H9 (cell line): ENCODE data around the gene ITPR3. TPM values are rescaled to one million over a fixed set of nuclear protein-coding genes. Genes with fewer than 3 reads are reported as not detected.

Experiments
- DNase-seq: peaks from one replicate; pipeline ENCODE4 v3.0.0-alpha.2; 2017
- H2AFZ ChIP-seq: one replicate; pipeline ENCODE4 v1.6.1; 2013; ENCODE audit warnings: mild to moderate bottlenecking, low read length, control low read depth, moderate library complexity
- H2AK5ac ChIP-seq: 2 replicates; pipeline ENCODE4 v1.6.1; 2013; ENCODE audit warnings: low read length, control low read depth, mixed read lengths; ENCODE audit not compliant: insufficient read length
- H2BK120ac ChIP-seq: one replicate; pipeline ENCODE4 v1.6.1; 2013; ENCODE audit warnings: low read depth, mild to moderate bottlenecking, low read length, control low read depth, inconsistent platforms; ENCODE audit not compliant: poor library complexity, severe bottlenecking
- H2BK12ac ChIP-seq: 2 replicates; pipeline ENCODE4 v1.6.1; 2013; ENCODE audit warnings: low read length, control low read depth, mixed read lengths, low read depth; ENCODE audit not compliant: insufficient read length
- H2BK15ac ChIP-seq: 2 replicates; pipeline ENCODE4 v1.6.1; 2013; ENCODE audit warnings: low read depth, low read length, control low read depth
- H2BK20ac ChIP-seq: one replicate; pipeline ENCODE4 v1.6.1; 2013; ENCODE audit warnings: low read depth, mild to moderate bottlenecking, low read length, control low read depth, inconsistent platforms; ENCODE audit not compliant: poor library complexity, severe bottlenecking
- H2BK5ac ChIP-seq: 2 replicates; pipeline ENCODE4 v1.6.1; 2013; ENCODE audit warnings: low read length, control low read depth, mixed read lengths; ENCODE audit not compliant: insufficient read length
- H3K14ac ChIP-seq: 2 replicates; pipeline ENCODE4 v1.6.1; 2013; ENCODE audit warnings: low read length, control low read depth; ENCODE audit not compliant: insufficient read depth
- H3K18ac ChIP-seq: 2 replicates; pipeline ENCODE4 v1.6.1; 2013; ENCODE audit warnings: low read depth, mild to moderate bottlenecking, mixed read lengths, low read length, control low read depth; ENCODE audit not compliant: insufficient read length
- H3K23ac ChIP-seq: 2 replicates; pipeline ENCODE4 v1.6.1; 2013; ENCODE audit warnings: low read length, control low read depth, mixed read lengths, low read depth; ENCODE audit not compliant: insufficient read length
- H3K23me2 ChIP-seq: 2 replicates; pipeline ENCODE4 v1.6.1; 2013; ENCODE audit warnings: low read depth, mild to moderate bottlenecking, mixed read lengths, low read length, control low read depth; ENCODE audit not compliant: insufficient read length, poor library complexity, severe bottlenecking
- H3K27ac ChIP-seq: 2 replicates; pipeline ENCODE4 v1.5.1; 2013; ENCODE audit warnings: low read length, control low read depth, mixed read lengths, low read depth; ENCODE audit not compliant: insufficient read length
- H3K27me3 ChIP-seq: 2 replicates; pipeline ENCODE4 v1.6.1; 2013; ENCODE audit warnings: low read length, control low read depth, inconsistent platforms; ENCODE audit not compliant: insufficient read depth
- H3K4ac ChIP-seq: 2 replicates; pipeline ENCODE4 v1.6.1; 2013; ENCODE audit warnings: low read depth, mild to moderate bottlenecking, control low read depth, inconsistent platforms, low read length, moderate library complexity
- H3K4me1 ChIP-seq: 2 replicates; pipeline ENCODE4 v1.6.1; 2013; ENCODE audit warnings: low read length, control low read depth, inconsistent platforms; ENCODE audit not compliant: insufficient read depth
- H3K4me2 ChIP-seq: 2 replicates; pipeline ENCODE4 v1.6.1; 2013; ENCODE audit warnings: low read length, control low read depth, mixed read lengths; ENCODE audit not compliant: insufficient read length, insufficient read depth
- H3K56ac ChIP-seq: 2 replicates; pipeline ENCODE4 v1.6.1; 2013; ENCODE audit warnings: low read depth, mild to moderate bottlenecking, mixed read lengths, low read length, control low read depth; ENCODE audit not compliant: insufficient read length
- H3K79me1 ChIP-seq: 2 replicates; pipeline ENCODE4 v1.6.1; 2013; ENCODE audit warnings: low read depth, mild to moderate bottlenecking, moderate library complexity, low read length, control low read depth, inconsistent platforms; ENCODE audit not compliant: insufficient read depth, poor library complexity, severe bottlenecking
- H3K79me2 ChIP-seq: 2 replicates; pipeline ENCODE4 v1.6.1; 2013; ENCODE audit warnings: low read length, control low read depth, inconsistent platforms; ENCODE audit not compliant: insufficient read depth
- H3K9ac ChIP-seq: 2 replicates; pipeline ENCODE4 v1.6.1; 2013; ENCODE audit warnings: low read length, control low read depth, mixed read lengths; ENCODE audit not compliant: insufficient read length; ENCODE audit errors: extremely low read depth
- H3K9me3 ChIP-seq: one replicate; pipeline ENCODE4 v1.6.1; 2013; ENCODE audit warnings: low read depth, low read length, inconsistent platforms; ENCODE audit not compliant: control insufficient read depth
- H3T11ph ChIP-seq: one replicate; pipeline ENCODE4 v1.6.1; 2013; ENCODE audit warnings: mild to moderate bottlenecking, low read length, control low read depth, inconsistent platforms
- H4K20me1 ChIP-seq: one replicate; pipeline ENCODE4 v1.6.1; 2013; ENCODE audit not compliant: control insufficient read depth, insufficient read length, insufficient read depth
- H4K5ac ChIP-seq: 2 replicates; pipeline ENCODE4 v1.6.1; 2013; ENCODE audit warnings: low read depth, mild to moderate bottlenecking, mixed read lengths, low read length, control low read depth; ENCODE audit not compliant: insufficient read length
- H4K8ac ChIP-seq: replicated peaks from 2 replicates; pipeline ENCODE4 v1.6.1; 2013; ENCODE audit warnings: low read length, control low read depth, mixed read lengths, low read depth; ENCODE audit not compliant: insufficient read length
- H4K91ac ChIP-seq: 2 replicates; pipeline ENCODE4 v1.6.1; 2013; ENCODE audit warnings: low read depth, mild to moderate bottlenecking, moderate library complexity, mixed read lengths, low read length, control low read depth; ENCODE audit not compliant: insufficient read length
- H3K27ac Mint-ChIP-seq, 3 experiments: 2 replicates in 2 of 3; 3 replicates in 1 of 3; pipeline ENCODE4 v1.8.0; 2020 to 2021; ENCODE audit warnings: mixed read lengths in 3 of 3, mild to moderate bottlenecking in 1 of 3, moderate library complexity in 1 of 3
- H3K27me3 Mint-ChIP-seq: 2 replicates; pipeline ENCODE4 v1.8.0; 2021; ENCODE audit warnings: low read depth, mild to moderate bottlenecking, moderate library complexity, mixed read lengths
- H3K36me3 Mint-ChIP-seq, 3 experiments: 2 replicates in 2 of 3; 3 replicates in 1 of 3; pipeline ENCODE4 v1.8.0; 2020 to 2021; ENCODE audit warnings: low read depth in 3 of 3, mixed read lengths in 3 of 3; ENCODE audit not compliant: insufficient read depth in 1 of 3
- H3K4me1 Mint-ChIP-seq, 2 experiments: 2 replicates each; pipeline ENCODE4 v1.8.0; 2020; ENCODE audit warnings: mixed read lengths in 2 of 2
- H3K4me3 Mint-ChIP-seq, 2 experiments: 2 replicates in 1 of 2; 3 replicates in 1 of 2; pipeline ENCODE4 v1.8.0; 2020 to 2021; ENCODE audit warnings: mild to moderate bottlenecking in 2 of 2, mixed read lengths in 2 of 2, moderate library complexity in 1 of 2
- H3K9me3 Mint-ChIP-seq, 2 experiments: 2 replicates in 1 of 2; 3 replicates in 1 of 2; pipeline ENCODE4 v1.8.0; 2020; ENCODE audit warnings: mild to moderate bottlenecking in 2 of 2, mixed read lengths in 2 of 2, moderate library complexity in 1 of 2
- CTCF ChIP-seq: fragments of 200-600 bp; sonication (generic); conservative IDR thresholded peaks from 3 replicates; pipeline ENCODE4 v1.8.0; 2021; ENCODE audit warnings: antibody characterized with exemption, mild to moderate bottlenecking
- WGBS: extraction: QIAGEN DNeasy Blood & Tissue Kit; methylation state at CpG from one replicate; pipeline ENCODE4 v1.1.7; 2013; ENCODE audit warnings: missing lambda C conversion rate, low lambda C conversion rate, mixed read lengths; ENCODE audit not compliant: insufficient read length; ENCODE audit errors: extremely low coverage; 5-methylcytosine and 5-hydroxymethylcytosine counted together
- total RNA-seq: library from RNA; stranded (reverse); gene quantifications from 2 replicates; pipeline ENCODE4 v1.2.1, GENCODE V29; 2021

Gene ITPR3
- total RNA-seq, 1 experiment from 2014 or later = 40.3 TPM

- Histone ChIP-seq H3K79me1 (peaks cover 4% of the 10 kb centered on the region), H3K4me1 (no peaks in the 10 kb centered on the region; the same call in 1 of the 2 replicates), H2BK12ac (no peak overlapping the region), H4K5ac (no peak overlapping the region), H3K79me2 (no peaks in the 10 kb centered on the region; the same call in 1 of the 2 replicates), H2BK5ac (no peak overlapping the region), H4K8ac (no peak overlapping the region), H3K4me2 (no peak overlapping the region), H2AFZ (no peak overlapping the region), H2BK15ac (no peak overlapping the region), H3K23ac (no peak overlapping the region), H3K9me3 (no peaks in the 10 kb centered on the region), H3T11ph (no peak overlapping the region), H3K27ac (no peak overlapping the region), H2AK5ac (no peak overlapping the region), H4K20me1 (no peaks in the 10 kb centered on the region), H2BK120ac (no peak overlapping the region), H3K14ac (no peak overlapping the region), H3K18ac (no peak overlapping the region), H3K23me2 (peaks cover 5% of the 10 kb centered on the region), H3K9ac (no peak overlapping the region), H3K56ac (no peak overlapping the region), H3K4ac (no peak overlapping the region), H2BK20ac (no peak overlapping the region), H3K27me3 (no peaks in the 10 kb centered on the region), H4K91ac (no peak overlapping the region)
- Mint-ChIP-seq H3K27me3 (peaks cover 9% of the 10 kb centered on the region; the same call in 1 of the 2 replicates), H3K4me3 (no peak overlapping the region), H3K27ac (no peak overlapping the region), H3K4me1 (peaks cover 10 to 23% of the 10 kb centered on the region in 2 experiments), H3K36me3 (peaks cover 3 to 17% (median 12%) of the 10 kb centered on the region in 3 experiments), H3K9me3 (no peaks in the 10 kb centered on the region)
- WGBS = no CpG with 5 or more reads among the region's 5 CpGs
- no peak for DNase-seq
- no peak for TF ChIP-seq CTCF
Observed at GRCh38 chr6:33581186-33581585, 39.9 kb upstream of the ITPR3 start.
